Epithelial cell of proximal tubule (primary cell): ENCODE data around the gene STAP2. TPM values are rescaled to one million over a fixed set of nuclear protein-coding genes. Genes with fewer than 3 reads are reported as not detected.
"Not testable (repeated sequence)": the region's sequence is repeated elsewhere in the genome, so short reads cannot be mapped to it uniquely, and the experiment has no call there.

Source experiments
- DNase-seq: peaks from one replicate; pipeline ENCODE4 v3.0.0-alpha.2; 2011; ENCODE audit warnings: low read depth
- H3K4me3 ChIP-seq: 2 replicates; pipeline ENCODE4 v1.5.1; 2011; ENCODE audit warnings: low read depth, mild to moderate bottlenecking, low read length
- CTCF ChIP-seq: conservative IDR thresholded peaks from 2 replicates; pipeline ENCODE4 v1.5.1; 2012; ENCODE audit warnings: low read depth, mild to moderate bottlenecking, low read length
- total RNA-seq: library from RNA; depleted of rRNA; stranded (reverse); fragments of >200 nt; gene quantifications from 2 replicates; pipeline ENCODE4 v1.2.3, GENCODE V29; 2015

Gene STAP2
- total RNA-seq, 1 donor from 2014 or later: 49.2 TPM

GRCh38 chr19:4284176-4284958, 54.3 kb downstream of the STAP2 start:
- no peak for TF ChIP-seq CTCF
- no peak overlapping the region for H3K4me3 ChIP-seq
- DNase-seq: no peak

- no peak for DNase-seq
- no peak for TF ChIP-seq CTCF
- H3K4me3 ChIP-seq: no peak overlapping the region
Measured at GRCh38 chr19:4279530-4280422, 58.9 kb downstream of the STAP2 start.

- no peak for TF ChIP-seq CTCF
- DNase-seq: no peak
- H3K4me3 ChIP-seq: no peak overlapping the region
Measured at GRCh38 chr19:4279267-4279529, 59.4 kb downstream of the STAP2 start.

GRCh38 chr19:4278419-4279266, 60.0 kb downstream of the STAP2 start, which contains the start of gene SHD:
SHD (plus strand) TSS chr19:4279266; CDS start chr19:4280064, 798 bp downstream.
- H3K4me3 ChIP-seq: no peak within 1 kb of the TSS
- DNase-seq: no peak
- TF ChIP-seq CTCF: no peak

- TF ChIP-seq CTCF: no peak
- no peak for DNase-seq
- no peak overlapping the region for H3K4me3 ChIP-seq
Measured at GRCh38 chr19:4278010-4278409, 60.6 kb downstream of the STAP2 start.

GRCh38 chr19:4277191-4277696, 61.4 kb downstream of the STAP2 start:
- no peak for TF ChIP-seq CTCF
- H3K4me3 ChIP-seq: no peak overlapping the region
- no peak for DNase-seq

- not testable (repeated sequence) for H3K4me3 ChIP-seq, DNase-seq
Measured at GRCh38 chr19:4274321-4274686, 64.3 kb downstream of the STAP2 start.
